ENCODE data around the gene PRKAG3.

Gene PRKAG3

DNA sequence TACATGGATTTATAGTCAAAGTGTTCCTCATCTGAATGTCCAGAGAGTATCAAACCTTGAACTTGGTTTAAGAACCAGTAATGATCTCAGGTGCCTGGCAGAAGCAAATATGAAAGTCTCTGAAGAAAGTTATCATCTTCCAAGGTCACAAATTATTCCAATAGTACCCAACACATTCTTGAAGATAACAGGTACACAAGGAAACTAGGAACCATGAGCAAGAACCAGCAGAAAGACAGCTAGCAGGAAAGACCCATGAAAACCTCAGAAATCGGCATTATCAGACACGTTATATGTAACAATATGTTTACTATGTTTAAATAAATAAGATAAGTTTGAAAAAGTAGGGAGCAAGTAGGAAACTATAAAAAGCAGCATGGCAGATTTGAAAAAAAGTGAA lies 5.9 kb upstream of the PRKAG3 start:
- DNase-seq, result no peak

DNA sequence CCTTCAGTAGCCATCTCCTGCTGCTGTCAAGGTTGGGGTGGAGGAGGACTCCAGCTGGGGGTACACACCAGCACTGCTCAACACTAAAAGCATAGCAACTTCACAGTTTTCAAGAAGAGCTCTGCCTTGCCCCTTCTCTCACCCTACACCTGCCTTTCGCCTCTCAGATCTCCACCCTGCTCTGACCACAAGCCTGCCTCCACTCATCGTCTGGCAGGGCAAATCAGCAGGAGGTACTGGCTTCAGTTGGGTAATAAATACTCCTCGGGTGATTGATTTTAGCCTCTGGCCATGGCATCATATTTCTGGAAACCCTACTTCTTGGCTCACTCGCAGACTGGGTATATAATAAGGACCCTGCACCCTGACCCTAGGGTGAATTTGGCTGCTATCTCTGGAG lies 3.1 kb upstream of the PRKAG3 start:
- no peak for DNase-seq

DNA sequence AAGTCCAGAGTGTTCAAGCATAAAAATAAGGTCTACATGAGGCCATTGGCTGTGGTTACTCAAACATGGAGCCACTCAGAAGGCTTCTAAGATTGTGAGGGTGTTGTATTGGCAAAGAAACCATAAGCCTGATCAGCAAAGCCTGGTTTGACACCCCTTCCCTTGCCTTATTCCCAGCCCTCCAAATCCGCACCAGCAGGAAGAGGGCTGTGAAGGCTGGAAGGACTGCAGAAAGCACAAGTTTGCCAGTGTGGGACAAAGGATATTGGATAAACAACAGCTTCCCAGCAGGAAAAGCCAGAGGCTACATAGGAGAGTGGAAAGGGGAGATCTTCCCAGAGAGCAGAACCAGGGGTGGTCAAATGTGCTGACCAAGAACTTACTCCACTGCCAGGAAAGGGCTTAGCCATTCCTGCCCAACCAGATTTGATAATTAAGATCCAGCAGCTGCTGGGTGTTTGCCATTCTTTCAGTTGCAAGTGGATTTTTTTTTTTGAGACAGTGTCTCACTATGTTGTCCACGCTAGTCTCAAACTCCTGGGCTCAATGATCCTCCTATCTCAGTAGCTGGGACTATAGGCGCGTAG lies 1.5 kb upstream of the PRKAG3 start:
- no peak for DNase-seq

DNA sequence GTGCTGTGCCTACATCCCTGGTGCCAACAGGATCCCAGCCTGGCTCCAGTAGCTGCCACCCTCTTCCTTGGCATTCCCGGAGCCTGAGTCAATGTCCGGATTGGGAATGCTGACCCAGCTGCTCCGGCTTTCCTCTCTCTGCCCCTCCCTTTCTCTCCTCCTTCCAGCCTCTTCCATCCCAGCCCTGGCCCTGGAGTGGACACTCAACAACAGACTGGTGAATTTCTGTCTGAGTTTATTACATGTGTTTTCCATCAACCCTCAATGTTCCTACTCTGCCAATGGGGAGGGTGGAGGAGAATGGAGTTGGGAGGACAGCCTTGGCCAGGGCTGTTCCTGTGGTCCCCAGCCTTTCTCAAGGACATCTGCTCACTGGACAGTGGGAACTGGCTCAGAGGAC lies 917 bp upstream of the PRKAG3 start:
- DNase-seq, result no peak

DNA sequence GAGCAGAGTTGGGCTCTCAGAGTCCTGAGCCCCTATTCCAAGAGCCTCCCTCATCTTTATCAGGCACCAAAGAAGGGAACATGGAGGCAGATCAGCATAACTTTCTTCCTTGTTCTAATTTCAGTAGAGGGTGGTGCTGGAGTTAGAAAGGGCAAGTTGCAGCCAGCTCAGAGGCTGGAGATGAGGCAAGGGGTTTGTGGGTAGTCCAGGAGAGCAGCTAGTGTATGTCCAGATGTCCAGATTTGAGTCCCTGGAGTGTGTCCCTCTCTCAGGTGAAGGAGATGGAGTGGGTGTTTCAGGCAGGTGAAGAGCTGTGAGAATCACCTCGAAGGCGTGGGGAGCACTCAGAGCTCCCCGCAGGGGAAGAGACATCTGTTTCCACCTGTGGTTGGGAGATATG lies 478 bp upstream of the PRKAG3 start:
- no peak for DNase-seq

DNA sequence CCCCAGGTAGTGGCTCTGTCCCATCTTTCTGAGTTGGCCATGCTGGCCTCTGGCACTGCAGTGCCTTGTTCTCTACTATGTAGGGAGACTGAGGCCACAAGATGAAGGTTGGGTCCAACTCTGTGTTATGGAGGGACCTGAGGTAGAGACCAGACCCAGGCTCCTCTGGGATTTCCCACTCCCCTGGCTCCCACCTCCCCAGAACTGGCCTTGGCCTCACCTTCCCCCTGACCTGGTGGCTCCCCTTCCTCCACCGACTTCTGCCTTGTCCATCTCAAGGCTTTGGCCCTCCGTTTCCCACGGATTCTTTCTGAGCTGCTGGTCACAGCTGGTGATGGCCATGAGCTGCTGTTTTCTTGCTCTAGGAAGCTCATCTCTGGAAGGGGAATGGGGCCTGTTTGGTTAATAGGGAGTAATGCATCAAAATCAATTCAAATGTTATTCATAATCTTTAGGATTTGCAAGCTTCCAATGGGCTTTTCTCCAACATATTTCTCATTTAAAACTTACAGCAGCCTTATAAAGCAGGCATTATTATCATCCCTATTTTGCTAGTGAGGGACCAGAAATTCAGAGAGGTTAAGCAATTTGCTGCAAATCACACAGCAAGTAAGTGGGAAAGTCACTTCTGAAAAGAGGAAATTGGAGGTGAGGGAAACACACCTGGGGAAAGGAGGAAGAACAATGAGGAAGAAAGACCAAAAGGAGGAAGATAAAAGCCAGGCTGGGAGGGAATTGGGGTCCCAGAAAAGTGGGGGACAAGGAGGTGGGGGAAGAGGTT lies 887 bp downstream of the PRKAG3 start:
- no peak for DNase-seq

DNA sequence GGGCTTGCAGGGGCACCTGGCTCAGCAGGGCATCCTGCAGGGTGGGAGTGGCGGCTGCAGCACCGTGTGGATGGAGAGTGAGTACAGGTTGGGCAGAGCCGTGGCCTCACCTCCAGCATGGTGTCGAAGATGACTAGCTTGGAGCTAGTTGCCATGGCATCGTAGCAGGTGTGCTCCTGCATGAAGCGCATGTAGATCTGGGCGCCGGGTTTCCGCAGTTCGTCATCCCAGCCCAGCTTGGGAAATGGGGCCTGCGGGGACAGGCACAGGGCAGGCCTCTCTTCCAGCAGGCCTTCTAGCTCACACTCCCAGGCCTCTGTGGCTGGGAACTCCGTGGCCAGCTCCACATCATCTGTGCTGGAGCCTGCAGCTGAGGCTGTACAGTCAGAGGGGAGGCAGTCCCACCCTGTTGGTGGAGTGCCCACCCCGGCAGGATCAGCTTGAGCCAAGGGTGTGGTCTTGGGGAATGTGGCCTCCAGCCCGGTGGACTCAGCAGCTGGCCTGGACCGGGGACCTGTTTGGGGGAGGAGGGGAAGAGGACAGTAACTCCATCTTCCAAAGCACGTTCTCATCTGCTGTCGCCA lies 1.6 kb downstream of the PRKAG3 start:
- no peak for DNase-seq

DNA sequence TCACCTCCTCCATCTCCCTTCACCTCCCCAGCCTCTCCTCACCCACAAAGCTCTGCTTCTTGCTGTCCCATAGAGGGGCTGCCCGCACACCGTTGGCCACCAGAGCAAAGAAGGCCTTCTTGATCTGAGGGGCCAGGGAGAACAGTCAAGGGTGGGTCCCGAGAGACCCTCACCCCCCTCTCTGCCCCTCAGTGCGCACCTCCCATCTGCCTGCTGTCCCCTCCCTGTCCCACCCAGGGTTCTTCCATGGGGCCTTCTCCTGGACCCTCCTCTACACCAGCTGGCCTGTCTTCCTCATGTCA lies 3.2 kb downstream of the PRKAG3 start:
- no peak for DNase-seq

DNA sequence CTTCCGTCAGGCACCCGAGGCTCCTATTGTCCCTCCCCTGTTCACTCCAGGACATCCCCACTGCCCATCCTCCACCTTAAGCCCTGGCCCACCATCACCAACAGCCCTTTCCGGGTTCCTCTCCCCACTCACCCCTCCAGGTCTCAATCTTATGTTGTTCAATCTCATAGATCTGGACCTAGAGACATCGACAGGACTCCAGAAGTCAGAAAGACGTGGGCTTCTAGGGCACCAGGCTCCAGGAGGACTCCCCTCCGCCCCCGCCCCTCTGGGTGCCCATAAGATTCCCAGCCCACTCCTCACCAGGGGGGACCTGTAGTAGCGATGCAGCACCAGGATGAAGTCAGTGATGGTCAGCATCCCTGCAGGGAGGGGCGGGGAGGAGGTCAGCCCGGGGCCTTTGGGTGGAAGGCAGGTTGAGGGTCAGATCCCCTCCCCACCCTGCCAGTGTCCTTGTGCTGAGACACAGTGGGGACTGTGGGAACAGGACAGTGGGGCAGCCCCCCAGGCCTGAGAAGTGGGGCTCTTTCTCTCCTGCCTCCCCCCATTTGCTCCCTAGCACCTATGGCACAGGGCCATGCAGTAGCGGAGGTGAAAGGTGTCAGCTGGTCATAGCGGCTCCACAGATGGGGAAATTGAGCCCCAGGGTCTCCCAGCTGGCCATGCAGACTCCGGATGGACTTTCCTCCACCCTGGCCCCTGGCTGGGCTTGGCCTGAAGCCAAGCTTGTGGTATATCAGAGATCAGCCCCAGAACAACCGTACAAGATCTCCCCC lies 3.7 kb downstream of the PRKAG3 start:
- no peak for DNase-seq

DNA sequence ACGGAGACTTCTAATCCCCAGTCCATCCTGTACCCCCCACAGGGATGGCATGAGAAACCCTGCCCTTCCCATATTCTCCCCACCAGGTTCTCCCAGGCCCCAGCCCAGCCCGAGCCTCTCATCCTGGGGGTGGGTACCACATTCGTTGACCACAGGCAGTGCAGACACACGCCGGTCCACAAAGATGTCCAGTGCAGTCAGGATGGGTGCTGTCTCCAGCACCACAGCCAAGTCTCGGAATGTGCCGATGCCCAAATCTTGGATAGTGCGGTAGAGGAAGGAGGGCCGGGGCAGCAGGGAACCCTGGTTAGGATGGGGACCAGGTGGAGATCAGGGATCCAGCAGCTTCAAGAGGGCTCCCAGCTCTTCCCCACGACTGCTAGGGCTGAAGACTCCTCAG lies 4.8 kb downstream of the PRKAG3 start:
- no peak for DNase-seq

DNA sequence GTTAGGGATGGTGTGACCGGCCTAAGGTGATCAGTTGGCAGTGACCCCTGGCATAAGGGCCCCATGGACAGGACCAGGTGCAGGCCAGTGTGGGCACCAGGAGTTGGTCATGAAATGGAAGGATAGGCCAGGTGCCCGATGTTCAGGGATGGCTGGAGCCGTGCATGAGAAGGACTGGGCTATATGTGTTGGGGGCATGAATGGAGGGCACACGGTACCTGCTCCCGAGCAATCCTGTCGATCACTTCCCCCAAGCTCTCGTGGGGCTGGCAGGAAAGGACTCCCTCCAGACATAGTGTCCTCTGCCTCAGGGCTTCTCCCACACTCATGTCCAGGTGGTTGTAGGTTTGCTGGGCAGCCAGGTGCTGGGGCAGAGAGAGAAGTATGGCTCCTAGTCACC lies 7.6 kb downstream of the PRKAG3 start:
- no peak for DNase-seq

DNA sequence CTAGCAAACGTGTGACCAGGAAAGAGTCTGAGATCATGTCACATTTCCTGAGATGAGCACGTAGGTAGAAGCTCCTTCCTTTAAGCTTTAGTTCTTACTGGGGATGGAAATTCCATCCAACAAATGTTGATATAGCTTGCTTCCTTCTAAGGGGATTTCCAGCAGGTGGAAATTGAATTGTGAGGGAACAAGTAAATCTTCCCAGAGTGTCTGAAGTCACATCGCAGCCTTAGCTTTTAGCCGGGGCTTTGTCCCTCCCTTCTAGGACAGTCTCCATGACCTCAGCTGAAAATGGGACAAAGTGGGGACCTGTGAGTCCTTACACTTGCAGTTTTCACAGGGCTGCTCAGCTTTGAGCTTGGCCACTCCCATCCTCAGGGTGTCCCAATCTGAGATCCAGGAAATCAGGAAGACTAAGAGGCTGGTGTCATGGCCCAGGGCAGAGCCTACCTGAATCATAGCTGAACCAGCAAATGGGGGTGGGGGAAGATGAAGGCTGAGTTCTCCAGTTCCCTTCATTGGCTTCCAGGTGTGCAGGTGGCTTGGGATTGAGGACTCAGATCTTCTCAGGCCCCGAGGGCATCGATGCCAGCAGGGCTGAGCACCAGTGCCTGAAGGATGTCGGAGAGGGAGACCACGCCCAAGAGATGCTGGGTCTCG lies 8.3 kb downstream of the PRKAG3 start:
- DNase-seq, result no peak

DNA sequence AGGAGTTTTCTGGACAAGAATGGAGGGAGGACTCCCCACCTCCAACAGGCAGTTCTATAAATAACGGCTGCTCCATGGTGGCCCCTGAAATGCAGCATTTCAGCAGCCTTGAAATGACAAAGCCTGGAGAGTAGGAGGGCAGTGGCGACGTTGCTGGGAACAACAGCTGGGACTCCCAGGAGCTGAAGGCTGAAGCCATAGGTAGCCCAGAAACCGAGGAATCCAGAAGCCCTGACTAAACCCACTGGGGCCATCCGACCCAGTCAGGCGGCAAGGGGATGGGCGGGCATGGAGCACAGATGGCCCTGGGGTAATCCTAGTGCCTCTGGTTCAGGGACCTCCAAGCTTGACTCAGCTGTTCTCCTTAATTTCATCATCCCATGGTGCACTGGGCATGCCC lies 9.0 kb downstream of the PRKAG3 start:
- no peak for DNase-seq

DNA sequence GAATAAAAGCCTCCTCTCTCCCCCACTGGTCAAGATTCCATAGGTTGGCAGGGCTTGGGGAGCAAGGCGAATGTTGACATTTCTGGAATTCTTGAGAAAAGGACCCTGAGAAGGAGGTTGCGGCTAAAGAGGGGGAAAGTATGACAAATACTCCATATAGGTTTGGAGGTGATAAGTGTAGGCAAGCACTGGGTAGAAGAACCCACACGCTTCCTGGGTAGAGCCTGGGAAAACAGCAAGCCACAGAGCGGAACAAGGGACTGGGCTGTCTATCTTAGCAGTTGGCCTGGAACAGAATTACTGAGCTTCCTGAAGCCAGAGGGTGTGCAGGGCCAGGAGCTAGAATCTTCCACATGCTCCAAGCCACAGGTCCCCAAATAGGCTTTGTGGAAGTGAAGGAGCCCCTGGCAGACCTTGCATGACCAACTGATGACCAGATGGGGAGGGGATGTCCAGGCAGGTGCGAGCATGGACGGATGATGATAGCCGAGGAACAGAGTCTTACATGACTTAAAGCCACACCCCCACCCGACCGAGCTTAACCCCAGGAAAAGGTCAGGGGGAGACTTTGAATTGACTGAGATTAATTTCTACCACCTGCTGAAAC lies 9.9 kb downstream of the PRKAG3 start:
- DNase-seq, result no peak

DNA sequence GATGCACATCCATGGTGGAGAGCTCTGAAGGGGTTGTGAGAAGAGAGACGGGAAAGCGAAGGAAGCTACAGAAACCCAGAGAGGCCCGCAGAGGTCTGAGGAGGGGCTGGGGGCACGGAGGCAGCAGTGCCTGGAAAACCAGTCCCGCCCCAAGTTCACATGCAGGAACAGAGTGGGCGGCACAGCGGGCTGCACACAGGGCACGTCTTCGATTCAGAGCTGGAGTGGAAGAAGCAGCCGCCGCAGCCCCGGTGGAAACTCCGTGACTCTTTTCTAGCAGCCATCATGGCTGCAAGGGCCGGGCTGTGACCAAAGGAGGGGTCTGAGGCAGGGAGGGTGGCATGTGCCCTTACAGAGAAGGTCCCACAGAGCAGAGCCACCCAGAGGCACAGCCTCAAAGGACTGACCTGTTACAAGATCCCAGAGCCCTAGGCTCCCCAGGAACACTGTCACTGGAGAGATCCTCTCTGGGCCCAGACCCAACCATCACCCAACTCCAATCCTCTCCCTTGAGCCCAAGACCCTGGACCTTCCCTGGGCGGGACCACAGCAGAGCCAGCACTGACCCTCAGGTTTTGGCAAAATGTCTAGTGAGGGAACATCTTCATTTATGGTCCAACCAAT lies 10.7 kb downstream of the PRKAG3 start:
- DNase-seq, result no peak

DNA sequence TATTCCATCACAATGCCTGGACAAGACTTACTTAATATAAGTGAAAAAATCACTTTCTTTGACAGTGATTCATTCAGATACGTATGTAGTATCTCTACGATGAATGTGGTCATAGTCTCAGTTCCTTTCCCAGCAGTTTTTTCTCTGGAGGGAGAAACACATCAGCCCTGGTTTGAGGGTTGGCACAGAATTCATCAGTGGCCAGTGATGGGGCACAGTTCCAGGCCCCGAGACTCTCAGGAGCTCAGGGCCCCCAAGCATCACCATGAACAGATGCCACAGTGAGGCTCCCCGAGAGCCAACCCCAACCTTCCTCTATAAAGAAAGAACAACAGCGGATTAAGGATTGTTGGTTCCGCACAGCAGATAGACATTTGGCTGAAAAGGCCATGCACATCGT lies 12.5 kb downstream of the PRKAG3 start:
- DNase-seq, result no peak

DNA sequence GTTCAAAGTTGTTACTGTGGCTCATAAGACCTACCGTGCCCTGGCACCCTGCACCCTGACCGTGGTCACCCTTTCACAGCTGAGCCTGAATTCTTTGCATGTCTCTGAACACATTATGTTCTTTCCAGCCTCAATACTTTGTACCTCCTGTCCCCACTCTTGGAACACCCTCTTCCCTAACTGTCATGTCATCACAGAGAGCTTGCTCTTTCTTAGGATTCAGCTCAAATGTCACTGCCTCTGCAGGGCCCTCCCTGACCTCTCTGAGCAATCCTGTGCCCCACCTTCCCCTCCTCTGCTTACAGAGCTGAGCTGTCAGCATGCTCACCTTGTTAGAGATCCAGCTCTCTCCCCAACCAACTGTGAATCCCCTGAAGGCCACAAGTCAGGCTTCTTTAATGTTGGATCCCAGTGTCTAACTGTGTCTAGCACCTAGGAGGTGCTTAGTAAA lies 15.0 kb downstream of the PRKAG3 start:
- DNase-seq, result no peak

DNA sequence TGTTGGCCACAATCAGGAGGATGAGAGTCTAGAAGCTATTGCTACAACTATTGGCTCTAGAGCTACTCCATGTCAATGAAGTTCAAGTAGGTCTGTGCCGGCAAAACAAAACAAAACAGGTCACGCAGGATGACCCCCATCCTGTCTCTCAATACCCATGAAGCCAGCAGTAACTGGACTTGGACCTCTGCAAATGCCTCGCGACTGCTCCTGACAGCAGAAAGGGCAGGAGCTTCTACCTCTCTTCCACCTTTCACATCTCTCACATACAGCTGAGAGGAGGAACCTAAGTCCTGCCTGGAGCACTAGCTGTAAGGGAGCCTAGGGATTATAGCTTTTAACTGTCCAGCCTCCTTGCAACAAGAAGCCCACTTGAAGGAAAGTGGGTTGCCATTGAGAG lies 16.0 kb downstream of the PRKAG3 start:
- no peak for DNase-seq

DNA sequence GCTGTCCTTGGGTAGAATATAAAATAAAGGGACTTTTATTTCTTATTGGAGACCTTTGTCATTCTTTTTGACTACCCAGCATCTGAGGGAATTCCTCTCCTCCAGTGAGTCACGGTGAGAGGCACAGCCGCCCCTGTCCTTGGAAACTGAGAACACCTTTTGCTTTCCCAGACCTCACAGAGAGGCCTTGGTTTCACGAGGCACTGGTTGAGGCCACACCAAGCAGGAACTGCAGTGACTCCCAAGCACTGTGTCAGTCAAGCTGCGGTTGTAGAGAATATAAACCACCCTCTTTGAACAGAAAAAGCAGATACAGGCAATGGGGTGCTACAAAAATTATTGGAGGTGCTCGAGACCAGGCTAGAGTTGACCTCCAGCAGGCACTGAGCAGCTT lies 16.4 kb downstream of the PRKAG3 start:
- DNase-seq, result no peak

DNA sequence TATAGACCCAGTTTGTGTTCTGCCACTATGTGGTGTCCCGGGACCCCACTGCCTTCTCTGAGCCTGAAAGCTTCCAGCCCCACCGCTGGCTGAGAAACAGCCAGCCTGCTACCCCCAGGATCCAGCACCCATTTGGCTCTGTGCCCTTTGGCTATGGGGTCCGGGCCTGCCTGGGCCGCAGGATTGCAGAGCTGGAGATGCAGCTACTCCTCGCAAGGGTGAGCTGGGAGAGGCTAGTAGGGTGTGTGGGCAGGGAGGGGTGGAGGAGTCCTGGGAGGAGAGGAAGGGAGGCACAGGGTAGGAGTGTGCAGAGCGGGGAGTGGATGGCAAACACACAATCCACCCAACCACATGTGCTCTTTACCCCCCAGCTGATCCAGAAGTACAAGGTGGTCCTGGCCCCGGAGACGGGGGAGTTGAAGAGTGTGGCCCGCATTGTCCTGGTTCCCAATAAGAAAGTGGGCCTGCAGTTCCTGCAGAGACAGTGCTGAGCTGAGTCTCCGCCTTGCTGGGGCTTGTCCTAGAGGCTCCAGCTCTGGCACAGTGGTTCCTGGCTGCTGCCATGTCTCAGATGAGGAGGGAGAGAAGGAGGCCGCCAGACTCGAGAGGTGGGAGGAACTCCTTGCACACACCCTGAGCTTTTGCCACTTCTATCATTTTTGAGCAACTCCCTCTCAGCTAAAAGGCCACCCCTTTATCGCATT lies 16.9 kb downstream of the PRKAG3 start:
- no peak for DNase-seq

DNA sequence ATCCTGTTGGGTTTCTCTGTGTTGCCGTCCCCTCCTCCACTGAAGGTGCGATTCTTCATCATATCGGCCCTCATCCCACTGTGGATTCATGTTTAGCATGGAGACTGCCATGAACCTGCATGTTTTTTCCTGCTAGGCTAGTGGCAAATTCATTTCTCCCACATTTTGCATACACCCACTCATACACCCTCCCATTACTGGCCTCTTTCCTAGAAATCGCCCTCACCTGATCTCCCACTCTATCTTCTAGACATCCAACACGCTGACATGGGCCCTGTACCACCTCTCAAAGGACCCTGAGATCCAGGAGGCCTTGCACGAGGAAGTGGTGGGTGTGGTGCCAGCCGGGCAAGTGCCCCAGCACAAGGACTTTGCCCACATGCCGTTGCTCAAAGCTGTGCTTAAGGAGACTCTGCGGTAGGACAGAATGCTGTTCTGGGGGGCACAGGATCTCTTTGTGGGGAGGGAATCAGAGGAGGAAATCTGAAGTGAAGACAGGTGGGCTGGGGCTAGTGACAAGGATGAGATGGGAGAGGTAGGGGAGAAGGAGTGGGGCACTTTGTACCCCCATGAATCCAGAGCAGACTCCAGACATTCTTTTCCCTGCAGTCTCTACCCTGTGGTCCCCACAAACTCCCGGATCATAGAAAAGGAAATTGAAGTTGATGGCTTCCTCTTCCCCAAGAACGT lies 17.7 kb downstream of the PRKAG3 start:
- DNase-seq, result no peak
